ENCODE measurements around the gene LEKR1.

The LEKR1 gene

DNA sequence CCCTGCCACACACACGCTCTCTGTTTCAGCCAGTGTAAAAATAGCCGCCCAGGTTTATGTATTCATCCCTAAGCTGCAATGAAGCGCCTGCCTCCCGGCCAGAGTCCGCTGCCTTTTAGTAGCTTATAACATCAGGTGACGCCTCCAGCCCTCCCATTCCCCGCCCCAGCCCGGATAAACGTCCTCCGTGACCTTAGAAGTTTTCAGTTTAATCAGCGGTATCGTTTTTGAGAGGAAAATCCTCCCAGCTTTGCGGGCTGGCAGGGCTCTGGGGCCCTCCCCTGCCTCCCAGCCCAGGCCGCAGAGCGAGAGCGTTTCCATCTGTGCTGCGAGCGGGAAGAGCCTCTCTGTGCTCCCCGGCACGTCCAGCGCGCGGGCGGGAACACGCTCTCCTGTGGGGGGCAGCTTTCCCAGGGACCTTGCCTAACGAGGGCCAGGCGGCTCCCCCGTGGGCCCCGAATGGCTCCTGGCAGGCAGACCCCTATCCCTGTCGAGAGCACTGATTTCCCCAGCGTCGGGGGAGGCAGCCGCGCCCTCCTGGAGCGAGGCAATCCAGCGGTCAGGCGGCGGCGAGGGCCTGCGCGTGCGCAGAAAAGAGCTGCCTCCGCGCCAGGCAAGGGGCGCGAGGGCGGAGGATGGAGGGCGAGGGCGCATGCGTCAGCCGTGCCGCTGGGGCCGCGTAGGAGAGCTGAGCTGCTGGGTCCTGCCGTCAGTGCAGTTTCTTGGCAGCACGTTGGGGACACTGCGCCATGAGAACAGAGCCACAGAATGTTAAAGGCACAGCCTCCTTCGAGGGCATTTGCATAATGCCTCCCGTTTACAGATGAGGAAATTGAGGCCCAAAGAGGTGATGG is 262.7 kb downstream of the LEKR1 start:
- peak overlapping the region; percentile 97 for H3K27ac ChIP-seq (ENCODE audit: low read depth, low read length)
- peak overlapping the region; percentile 41 for H2AFZ ChIP-seq (ENCODE audit: low read length, unreplicated experiment)
- H3K4me3 ChIP-seq (ENCODE audit: low read depth, low read length) = peak overlapping the region; percentile 77
- no peaks in the 10 kb centered on the region for H3K79me2 ChIP-seq (ENCODE audit: control insufficient read depth, insufficient read depth, low read length, unreplicated experiment)
- peaks cover 53% of the 10 kb centered on the region for H3K4me1 ChIP-seq (ENCODE audit: control insufficient read depth, insufficient read depth, low read length, unreplicated experiment)
- H3K36me3 ChIP-seq (ENCODE audit: insufficient read depth, low read length) = no peaks in the 10 kb centered on the region
- H3K27me3 ChIP-seq (ENCODE audit: insufficient read depth, low read length) = no peaks in the 10 kb centered on the region

DNA sequence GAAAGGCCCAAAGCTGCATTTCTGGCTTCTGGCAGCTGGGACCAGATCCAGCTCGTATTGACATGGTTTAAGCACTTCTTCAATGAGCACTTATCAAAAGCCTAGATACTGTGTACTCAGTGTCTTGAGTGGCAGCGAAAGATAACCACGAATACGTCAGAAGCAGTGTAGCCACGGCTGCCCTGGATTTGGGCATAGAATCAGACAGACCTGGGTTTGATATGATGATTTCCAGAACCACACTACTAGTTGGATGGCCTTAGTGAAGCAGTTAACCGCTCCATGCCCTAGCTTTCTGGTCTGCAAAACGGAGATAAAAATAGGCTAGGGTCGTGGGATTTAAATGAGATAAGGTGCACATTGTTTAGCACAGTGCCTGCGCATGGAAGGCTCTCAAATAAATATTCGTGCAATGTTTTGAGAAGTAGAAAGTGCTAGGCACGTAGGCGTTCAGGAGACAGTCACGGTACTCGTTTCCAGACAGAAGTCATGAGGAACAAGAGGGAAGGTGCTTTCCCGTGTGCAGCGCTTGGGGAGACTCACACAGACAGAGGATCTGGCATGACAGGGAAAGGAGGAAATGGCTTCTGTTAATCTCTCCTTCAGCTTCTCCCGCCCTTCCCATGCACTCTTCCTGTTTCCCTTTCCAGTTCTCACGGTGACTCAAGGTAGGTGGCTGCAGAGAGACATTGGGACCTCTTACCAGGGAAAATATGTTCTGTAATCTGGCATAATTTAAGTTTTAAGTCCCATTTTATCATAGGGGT is 263.5 kb downstream of the LEKR1 start:
- Histone ChIP-seq H3K36me3 (ENCODE audit: insufficient read depth, low read length) (no peaks in the 10 kb centered on the region), H3K79me2 (ENCODE audit: control insufficient read depth, insufficient read depth, low read length, unreplicated experiment) (no peaks in the 10 kb centered on the region), H3K27me3 (ENCODE audit: insufficient read depth, low read length) (no peaks in the 10 kb centered on the region), H2AFZ (ENCODE audit: low read length, unreplicated experiment) (peak overlapping the region; percentile 38), H3K27ac (ENCODE audit: low read depth, low read length) (peak overlapping the region; percentile 97), H3K4me3 (ENCODE audit: low read depth, low read length) (peak overlapping the region; percentile 77), H3K4me1 (ENCODE audit: control insufficient read depth, insufficient read depth, low read length, unreplicated experiment) (peaks cover 60% of the 10 kb centered on the region)

DNA sequence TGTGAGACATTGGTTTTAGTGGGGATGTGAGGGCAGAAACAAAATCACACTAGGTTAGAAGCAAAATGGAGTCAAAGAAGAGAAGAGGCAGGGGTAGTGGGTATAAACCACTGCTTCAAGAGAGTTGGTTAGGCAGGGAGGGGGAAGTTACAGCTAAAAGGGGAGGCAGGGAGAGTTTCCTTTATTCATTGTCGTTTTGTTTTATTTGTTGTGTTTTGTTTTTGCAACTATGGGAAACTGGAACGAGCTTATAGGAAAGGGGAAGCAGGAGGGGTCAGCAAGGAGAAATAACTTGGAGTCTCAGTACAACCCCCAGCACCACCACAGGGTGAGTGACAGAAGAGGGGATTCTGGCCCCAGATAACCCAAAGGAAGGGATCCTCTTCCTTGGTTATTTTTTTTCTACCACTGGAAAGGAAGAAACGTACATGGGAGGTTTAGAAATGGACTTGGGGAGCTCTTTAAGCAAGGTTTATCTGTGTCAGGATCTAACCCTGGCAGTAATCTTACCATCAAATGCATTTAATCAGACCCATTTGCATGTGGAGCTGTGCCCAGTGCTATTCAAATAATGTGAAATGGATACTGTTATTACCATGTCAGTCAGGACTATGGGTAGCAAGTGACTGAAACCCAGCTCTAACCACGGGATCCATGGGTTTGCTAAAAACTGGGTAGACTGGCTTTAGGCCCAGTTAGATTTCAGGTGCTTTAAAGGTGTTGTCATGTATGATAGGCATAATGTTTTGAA is 265.1 kb downstream of the LEKR1 start:
- no peaks in the 10 kb centered on the region for H3K27me3 ChIP-seq (ENCODE audit: insufficient read depth, low read length)
- H3K4me3 ChIP-seq (ENCODE audit: low read depth, low read length) = no peak overlapping the region
- H3K27ac ChIP-seq (ENCODE audit: low read depth, low read length) = no peak overlapping the region
- no peaks in the 10 kb centered on the region for H3K36me3 ChIP-seq (ENCODE audit: insufficient read depth, low read length)
- H3K4me1 ChIP-seq (ENCODE audit: control insufficient read depth, insufficient read depth, low read length, unreplicated experiment) = peaks cover 60% of the 10 kb centered on the region
- H2AFZ ChIP-seq (ENCODE audit: low read length, unreplicated experiment) = no peak overlapping the region
- no peaks in the 10 kb centered on the region for H3K79me2 ChIP-seq (ENCODE audit: control insufficient read depth, insufficient read depth, low read length, unreplicated experiment)

DNA sequence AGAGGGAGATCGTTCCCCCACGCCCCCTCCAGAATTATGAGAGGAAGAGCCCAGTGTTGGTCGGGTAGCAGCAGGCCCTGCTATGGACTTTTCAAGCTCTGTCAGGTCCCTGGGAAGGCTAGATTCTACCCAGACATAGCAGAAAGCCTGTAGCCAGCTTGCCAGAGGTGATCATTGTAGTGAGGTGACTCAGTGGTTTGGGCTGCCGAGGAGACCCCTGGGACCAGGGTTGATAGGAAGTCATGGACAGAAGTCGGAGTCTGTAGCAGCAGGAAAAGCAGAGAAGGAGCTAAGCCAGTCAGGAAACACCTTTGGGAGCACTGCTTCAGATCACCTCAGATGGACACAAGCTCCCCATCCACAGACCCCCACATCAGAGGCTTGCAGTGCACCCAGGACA is 266.1 kb downstream of the LEKR1 start:
- peak overlapping the region; percentile 30 for H2AFZ ChIP-seq (ENCODE audit: low read length, unreplicated experiment)
- 0 out of 2 replicates have a peak overlapping the region, but pooled peaks have one; percentile 8 for H3K27ac ChIP-seq (ENCODE audit: low read depth, low read length)
- no peak overlapping the region for H3K4me3 ChIP-seq (ENCODE audit: low read depth, low read length)

DNA sequence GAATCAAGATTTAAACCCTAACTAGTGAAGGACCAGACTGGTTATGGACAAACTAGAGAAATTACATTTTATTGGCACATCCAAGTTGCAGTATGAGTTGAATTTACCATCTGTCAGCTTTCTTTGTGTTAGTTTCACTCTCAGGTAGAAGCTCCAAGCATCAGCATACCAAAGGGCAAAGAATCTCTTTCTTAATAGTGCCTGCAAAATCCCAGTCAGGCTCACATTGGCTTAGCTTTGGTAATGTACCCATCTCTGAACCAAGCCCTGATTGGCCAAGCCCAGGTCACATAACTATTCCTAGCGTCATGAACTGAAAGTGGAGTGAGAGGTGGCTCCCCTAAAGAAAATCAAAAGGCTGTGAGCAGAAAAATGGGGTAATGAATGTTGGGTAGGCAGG is 266.9 kb downstream of the LEKR1 start:
- no peaks in the 10 kb centered on the region for H3K27me3 ChIP-seq (ENCODE audit: insufficient read depth, low read length)
- no peak overlapping the region for H3K27ac ChIP-seq (ENCODE audit: low read depth, low read length)
- H3K4me1 ChIP-seq (ENCODE audit: control insufficient read depth, insufficient read depth, low read length, unreplicated experiment) = peaks cover 41% of the 10 kb centered on the region
- no peak overlapping the region for H2AFZ ChIP-seq (ENCODE audit: low read length, unreplicated experiment)
- no peaks in the 10 kb centered on the region for H3K36me3 ChIP-seq (ENCODE audit: insufficient read depth, low read length)
- H3K4me3 ChIP-seq (ENCODE audit: low read depth, low read length) = no peak overlapping the region
- no peaks in the 10 kb centered on the region for H3K79me2 ChIP-seq (ENCODE audit: control insufficient read depth, insufficient read depth, low read length, unreplicated experiment)

More for the DNA sequence above, 266.1 kb downstream of the LEKR1 start:
- Histone ChIP-seq H3K27me3 (ENCODE audit: insufficient read depth, low read length) (no peaks in the 10 kb centered on the region), H3K36me3 (ENCODE audit: insufficient read depth, low read length) (no peaks in the 10 kb centered on the region), H3K79me2 (ENCODE audit: control insufficient read depth, insufficient read depth, low read length, unreplicated experiment) (no peaks in the 10 kb centered on the region), H3K4me1 (ENCODE audit: control insufficient read depth, insufficient read depth, low read length, unreplicated experiment) (peaks cover 50% of the 10 kb centered on the region)

DNA sequence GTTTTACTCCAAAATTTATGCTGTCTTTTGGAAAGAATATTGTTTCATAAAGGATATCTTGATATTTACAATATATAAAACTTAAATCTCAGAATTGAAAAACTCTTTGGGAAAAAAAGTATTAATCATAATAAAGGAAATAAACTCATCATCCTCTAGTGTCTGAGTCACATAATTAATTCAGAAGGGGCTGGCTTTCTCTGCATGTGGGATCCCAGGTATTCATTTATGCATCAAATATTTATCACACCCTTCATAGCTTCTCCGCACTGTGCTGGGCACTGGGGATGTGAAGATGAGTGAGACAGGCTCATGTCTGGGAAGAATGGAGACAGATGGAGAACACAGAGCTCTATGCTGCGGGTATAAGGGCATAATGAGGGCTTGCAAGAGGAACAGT is 268.1 kb downstream of the LEKR1 start:
- Histone ChIP-seq H3K79me2 (ENCODE audit: control insufficient read depth, insufficient read depth, low read length, unreplicated experiment) (no peaks in the 10 kb centered on the region), H2AFZ (ENCODE audit: low read length, unreplicated experiment) (no peak overlapping the region), H3K4me3 (ENCODE audit: low read depth, low read length) (no peak overlapping the region), H3K36me3 (ENCODE audit: insufficient read depth, low read length) (no peaks in the 10 kb centered on the region), H3K27me3 (ENCODE audit: insufficient read depth, low read length) (no peaks in the 10 kb centered on the region), H3K27ac (ENCODE audit: low read depth, low read length) (no peak overlapping the region), H3K4me1 (ENCODE audit: control insufficient read depth, insufficient read depth, low read length, unreplicated experiment) (peaks cover 47% of the 10 kb centered on the region)

DNA sequence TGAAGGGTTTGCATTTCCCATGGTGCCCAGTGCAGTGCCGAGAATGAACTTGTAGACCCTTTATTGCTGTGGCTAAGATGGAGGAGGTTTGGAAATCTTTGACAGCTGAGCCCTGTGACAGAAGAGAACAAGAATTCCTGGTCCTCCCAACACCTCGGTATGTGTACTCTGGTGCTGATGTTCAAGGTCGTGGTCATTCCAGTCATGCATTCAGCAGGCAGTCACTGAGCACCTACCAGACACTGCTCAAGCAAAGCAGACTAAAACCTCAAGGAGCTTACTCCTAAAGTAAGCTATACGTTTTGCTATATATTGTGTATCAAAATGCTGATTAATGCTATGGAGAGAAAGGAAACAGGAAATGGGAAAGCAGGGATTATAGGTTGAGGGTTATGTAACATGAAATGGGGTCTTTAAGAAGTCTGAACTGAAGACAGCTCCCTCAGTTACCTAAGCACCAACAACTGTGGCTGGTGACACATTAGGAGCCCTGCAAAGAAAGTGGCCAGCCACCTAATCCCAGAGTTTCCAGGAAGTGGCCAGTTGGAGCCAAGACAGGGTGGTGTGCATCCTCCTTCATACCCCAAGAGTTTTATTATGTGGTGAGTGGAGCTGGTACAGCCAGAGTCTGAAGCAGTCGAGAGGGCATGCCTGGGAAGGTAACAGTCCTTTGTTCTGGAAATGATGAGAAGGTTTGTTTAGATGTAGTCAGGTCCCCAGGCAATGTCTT is 268.8 kb downstream of the LEKR1 start:
- no peaks in the 10 kb centered on the region for H3K27me3 ChIP-seq (ENCODE audit: insufficient read depth, low read length)
- H3K4me1 ChIP-seq (ENCODE audit: control insufficient read depth, insufficient read depth, low read length, unreplicated experiment) = peaks cover 46% of the 10 kb centered on the region
- H3K36me3 ChIP-seq (ENCODE audit: insufficient read depth, low read length) = no peaks in the 10 kb centered on the region
- no peak overlapping the region for H3K4me3 ChIP-seq (ENCODE audit: low read depth, low read length)
- no peak overlapping the region for H2AFZ ChIP-seq (ENCODE audit: low read length, unreplicated experiment)
- H3K79me2 ChIP-seq (ENCODE audit: control insufficient read depth, insufficient read depth, low read length, unreplicated experiment) = no peaks in the 10 kb centered on the region
- no peak overlapping the region for H3K27ac ChIP-seq (ENCODE audit: low read depth, low read length)
